CD4-positive, CD25-positive, alpha-beta regulatory T cell (primary cell): ENCODE measurements around the gene UBB. TPM values are rescaled to one million over a fixed set of nuclear protein-coding genes. Genes with fewer than 3 reads are reported as not detected.
A peak's percentile ranks its signal among the peaks of the same experiment; 100 is the strongest.

Source experiments
- ATAC-seq, 2 donors: fragments of 150-1000 bp; cut with Tn5 transposase; one replicate each; pipeline ENCODE4 v1.10.0; 2021; ENCODE audit warnings: low read depth in 2 of 2, moderate number of reproducible peaks in 2 of 2, moderate library complexity in 1 of 2
- DNase-seq, 3 donors: peaks; one replicate each; pipeline versions ENCODE4 v3.0.0 to v3.0.0-alpha.2; 2012 to 2022; ENCODE audit warnings: mixed read lengths in 1 of 3
- H3K27ac ChIP-seq: one replicate; pipeline ENCODE4 v1.7.0; 2013; ENCODE audit warnings: mild to moderate bottlenecking, low read length; ENCODE audit not compliant: insufficient read depth, poor library complexity, severe bottlenecking
- H3K27me3 ChIP-seq: one replicate; pipeline ENCODE4 v1.7.0; 2013; ENCODE audit warnings: low read length; ENCODE audit not compliant: control insufficient read depth, insufficient read depth
- H3K36me3 ChIP-seq: one replicate; pipeline ENCODE4 v1.7.0; 2013; ENCODE audit warnings: mild to moderate bottlenecking, low read length, moderate library complexity; ENCODE audit not compliant: control insufficient read depth, insufficient read depth
- H3K4me1 ChIP-seq: 2 replicates; pipeline ENCODE4 v1.7.0; 2013; ENCODE audit warnings: mild to moderate bottlenecking, low read length; ENCODE audit not compliant: insufficient read depth, control insufficient read depth, poor library complexity, severe bottlenecking
- H3K4me3 ChIP-seq: one replicate; pipeline ENCODE4 v1.7.0; 2013; ENCODE audit warnings: low read depth, mild to moderate bottlenecking, low read length, moderate library complexity
- H3K9me3 ChIP-seq, 2 experiments: 1 replicate in 1 of 2; 2 replicates in 1 of 2; pipeline ENCODE4 v1.7.0; 2013; ENCODE audit warnings: low read length in 2 of 2, mild to moderate bottlenecking in 1 of 2, moderate library complexity in 1 of 2; ENCODE audit not compliant: control insufficient read depth in 2 of 2
- H3K27ac Mint-ChIP-seq, 3 donors: one replicate each; pipeline ENCODE4 v1.8.0; 2020 to 2022; ENCODE audit warnings: mild to moderate bottlenecking in 3 of 3, mixed read lengths in 3 of 3, moderate library complexity in 2 of 3
- H3K27me3 Mint-ChIP-seq: one replicate; pipeline ENCODE4 v1.8.0; 2022; ENCODE audit warnings: mild to moderate bottlenecking, mixed read lengths
- H3K36me3 Mint-ChIP-seq: one replicate; pipeline ENCODE4 v1.8.0; 2020; ENCODE audit warnings: mixed read lengths
- H3K4me1 Mint-ChIP-seq, 4 donors: one replicate each; pipeline ENCODE4 v1.8.0; 2020 to 2022; ENCODE audit warnings: mixed read lengths in 4 of 4, mild to moderate bottlenecking in 1 of 4
- H3K4me3 Mint-ChIP-seq, 4 donors: one replicate each; pipeline ENCODE4 v1.8.0; 2020 to 2022; ENCODE audit warnings: mild to moderate bottlenecking in 4 of 4, mixed read lengths in 4 of 4, moderate library complexity in 3 of 4
- H3K9me3 Mint-ChIP-seq, 7 donors: one replicate each; pipeline ENCODE4 v1.8.0; 2020 to 2022; ENCODE audit warnings: mixed read lengths in 7 of 7, mild to moderate bottlenecking in 3 of 7, moderate library complexity in 2 of 7
- polyA plus RNA-seq, 4 donors: library from polyadenylated mRNA; unstranded; fragments of 300-500 nt; fragmentation: Illumina TruSeq; gene quantifications; one replicate each; pipeline ENCODE4 v1.2.3, GENCODE V29; 2021
- total RNA-seq: library from RNA; stranded (reverse); gene quantifications from one replicate; pipeline ENCODE4 v1.2.3, GENCODE V29; 2022

The UBB gene
- total and polyA plus RNA-seq, 5 donors from 2014 or later = 953 to 2,206 (median 1,810) TPM

DNA sequence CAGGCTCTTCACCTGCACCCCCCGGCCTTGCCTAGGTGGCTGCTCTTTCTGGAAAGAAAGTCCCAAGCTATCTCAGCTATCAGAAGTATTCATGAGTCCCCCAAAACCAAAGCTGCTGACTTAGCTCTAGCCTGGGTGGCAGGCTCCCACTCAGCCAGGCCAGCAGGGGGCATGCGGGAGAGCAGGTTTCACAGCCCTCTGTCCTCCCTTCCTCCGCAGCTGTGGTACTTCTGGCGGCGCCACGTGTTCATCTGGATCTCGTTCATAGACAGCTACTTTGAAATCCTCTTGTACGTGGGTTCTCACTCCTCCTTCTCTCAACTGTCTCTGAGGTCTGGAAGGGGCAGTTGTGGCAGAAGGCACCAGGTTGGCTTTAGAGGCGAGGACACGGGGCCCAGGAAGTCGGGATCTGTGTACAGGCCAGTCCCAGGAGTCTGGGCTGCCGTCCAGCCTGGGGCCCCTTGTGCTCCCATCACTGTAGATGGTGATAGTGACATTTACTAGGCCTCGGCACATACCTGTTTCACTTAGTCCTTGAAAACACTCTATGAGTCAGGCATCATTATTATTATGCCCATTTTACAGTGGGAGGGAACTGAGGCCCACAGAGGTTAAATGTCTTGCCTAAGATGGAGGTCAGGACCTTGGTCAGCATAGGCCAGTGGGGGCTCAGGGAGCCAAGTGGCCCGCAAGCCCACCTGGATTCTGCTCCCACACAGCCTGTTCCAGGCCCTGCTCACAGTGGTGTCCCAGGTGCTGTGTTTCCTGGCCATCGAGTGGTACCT lies 47.4 kb downstream of the UBB start:
- peak in 1 of 3 donors; percentile 57 for DNase-seq
- no peak for ATAC-seq
- Mint-ChIP-seq H3K27me3 (no peaks in the 10 kb centered on the region), H3K27ac (no peak overlapping the region), H3K9me3 (no peaks in the 10 kb centered on the region), H3K4me1 (peaks cover 0 to 9% (median 4%) of the 10 kb centered on the region in 4 donors), H3K36me3 (peaks cover 21% of the 10 kb centered on the region), H3K4me3 (no peak overlapping the region)
- no peaks in the 10 kb centered on the region for H3K4me1 ChIP-seq
- H3K27me3 ChIP-seq = no peaks in the 10 kb centered on the region
- H3K36me3 ChIP-seq = peaks cover 57% of the 10 kb centered on the region
- no peak overlapping the region for H3K4me3 ChIP-seq
- H3K9me3 ChIP-seq = no peaks in the 10 kb centered on the region
- H3K27ac ChIP-seq = no peak overlapping the region

DNA sequence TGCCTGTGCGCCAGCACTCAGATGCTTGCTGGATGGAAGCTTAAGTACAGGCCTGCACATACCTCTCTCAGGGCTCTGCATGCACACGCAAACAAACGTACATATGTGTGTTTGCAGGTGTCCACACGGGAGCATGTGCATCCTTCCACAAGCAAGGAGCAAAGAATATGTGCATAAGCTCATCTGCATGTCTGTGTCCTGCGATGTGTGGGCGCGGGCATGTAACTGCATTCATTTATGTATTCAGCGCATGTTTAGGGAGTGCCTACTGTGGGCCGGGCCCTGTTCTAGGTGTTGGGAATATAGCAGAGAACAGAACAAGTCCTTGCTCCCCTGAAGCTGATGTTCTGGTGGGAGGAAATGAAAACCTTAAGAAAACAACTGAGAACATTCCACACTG lies 48.2 kb downstream of the UBB start:
- H3K4me3 Mint-ChIP-seq = no peak overlapping the region
- Histone ChIP-seq H3K36me3 (peaks cover 52% of the 10 kb centered on the region), H3K4me1 (no peaks in the 10 kb centered on the region), H3K27me3 (no peaks in the 10 kb centered on the region), H3K9me3 (no peaks in the 10 kb centered on the region), H3K4me3 (no peak overlapping the region), H3K27ac (no peak overlapping the region)
- H3K27me3 Mint-ChIP-seq = no peaks in the 10 kb centered on the region
- peaks cover 21% of the 10 kb centered on the region for H3K36me3 Mint-ChIP-seq
- H3K4me1 Mint-ChIP-seq = peaks cover 0 to 9% (median 3%) of the 10 kb centered on the region in 4 donors
- no peak for ATAC-seq
- DNase-seq = no peak
- no peak overlapping the region for H3K27ac Mint-ChIP-seq
- no peaks in the 10 kb centered on the region for H3K9me3 Mint-ChIP-seq

- H3K36me3 Mint-ChIP-seq = peaks cover 19% of the 10 kb centered on the region
- ATAC-seq = no peak
- H3K27ac Mint-ChIP-seq = peak overlapping the region in 1 of 3 donors; percentile 5
Measured at GRCh38 chr17:16430650-16431049, 49.8 kb downstream of the UBB start.

DNA sequence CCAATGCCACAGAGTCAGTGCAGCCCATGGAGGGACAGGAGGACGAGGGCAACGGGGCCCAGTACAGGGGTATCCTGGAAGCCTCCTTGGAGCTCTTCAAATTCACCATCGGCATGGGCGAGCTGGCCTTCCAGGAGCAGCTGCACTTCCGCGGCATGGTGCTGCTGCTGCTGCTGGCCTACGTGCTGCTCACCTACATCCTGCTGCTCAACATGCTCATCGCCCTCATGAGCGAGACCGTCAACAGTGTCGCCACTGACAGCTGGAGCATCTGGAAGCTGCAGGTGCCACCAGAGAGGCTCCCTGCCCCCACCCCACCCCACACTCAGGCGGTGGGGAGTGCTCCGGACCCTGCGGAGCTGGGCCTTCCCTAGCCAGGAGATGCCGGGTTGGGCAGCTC lies 51.1 kb downstream of the UBB start:
- H3K36me3 Mint-ChIP-seq = peaks cover 11% of the 10 kb centered on the region
- peaks cover 0 to 12% (median 7%) of the 10 kb centered on the region in 4 donors for H3K4me1 Mint-ChIP-seq
- H3K27me3 Mint-ChIP-seq = no peaks in the 10 kb centered on the region
- H3K4me3 Mint-ChIP-seq = no peak overlapping the region
- no peaks in the 10 kb centered on the region for H3K9me3 Mint-ChIP-seq
- Histone ChIP-seq H3K27me3 (no peaks in the 10 kb centered on the region), H3K9me3 (no peaks in the 10 kb centered on the region), H3K4me3 (no peak overlapping the region), H3K36me3 (peaks cover 32% of the 10 kb centered on the region), H3K27ac (no peak overlapping the region), H3K4me1 (no peaks in the 10 kb centered on the region)
- ATAC-seq (no peak), DNase-seq (no peak)
- H3K27ac Mint-ChIP-seq = no peak overlapping the region

More at GRCh38 chr17:16430650-16431049, 49.8 kb downstream of the UBB start:
- Mint-ChIP-seq H3K4me1 (peaks cover 0 to 7% (median 5%) of the 10 kb centered on the region in 4 donors), H3K27me3 (no peaks in the 10 kb centered on the region), H3K4me3 (no peak overlapping the region), H3K9me3 (no peaks in the 10 kb centered on the region)
- Histone ChIP-seq H3K36me3 (peaks cover 46% of the 10 kb centered on the region), H3K27me3 (no peaks in the 10 kb centered on the region), H3K9me3 (no peaks in the 10 kb centered on the region), H3K4me1 (no peaks in the 10 kb centered on the region), H3K27ac (no peak overlapping the region), H3K4me3 (no peak overlapping the region)
- DNase-seq = no peak

Other genes with a start within 250 kb of the UBB start
- 216 TPM for gene NCOR1, start 165.6 kb upstream of the UBB start, total RNA-seq
- gene NCOR1, start 165.6 kb upstream of the UBB start, polyA plus RNA-seq = 10 to 100 TPM; 65.8 to 68.7 (median 67.0) TPM
- gene PIGL, start 163.9 kb upstream of the UBB start, total RNA-seq = 59.4 TPM
- 10 to 100 TPM in 3 of 4 donors, 1 to 10 TPM in 1; 8.7 to 12.0 (median 11.5) TPM for gene PIGL, start 163.9 kb upstream of the UBB start, polyA plus RNA-seq
- 4.8 TPM for gene CENPV, start 27.6 kb upstream of the UBB start, total RNA-seq
- 10 to 100 TPM in 2 of 4 donors, 1 to 10 TPM in 2; 4.0 to 16.4 (median 12.0) TPM for gene CENPV, start 27.6 kb upstream of the UBB start, polyA plus RNA-seq
- gene TRPV2, start 34.5 kb downstream of the UBB start, total RNA-seq = 125 TPM
- 100 to 1,000 TPM in 3 of 4 donors, 10 to 100 TPM in 1; 99.4 to 142 (median 120) TPM for gene TRPV2, start 34.5 kb downstream of the UBB start, polyA plus RNA-seq
- 3.8 TPM for gene LRRC75A, start 111.1 kb downstream of the UBB start, total RNA-seq
- 1 to 10 TPM; 1.5 to 3.5 (median 1.7) TPM for gene LRRC75A, start 111.1 kb downstream of the UBB start, polyA plus RNA-seq
- gene ZNF287, start 188.1 kb downstream of the UBB start, total RNA-seq = 5.4 TPM
- gene ZNF287, start 188.1 kb downstream of the UBB start, polyA plus RNA-seq = 10 to 100 TPM in 3 of 4 donors, 1 to 10 TPM in 1; 8.1 to 14.4 (median 11.9) TPM